Tibial artery (tissue), 4 donors: ENCODE results near the gene TAS2R60.

ENCODE experiments used
- DNase-seq, 2 donors: peaks; one replicate each; pipeline ENCODE4 v3.0.0-alpha.2; 2019
- H3K27ac ChIP-seq, 2 donors: fragments of 200-600 bp; sonication (generic) in 1 of 2; 1 replicate in 1 of 2; 2 replicates in 1 of 2; pipeline ENCODE4 v1.5.1; 2018 to 2019; ENCODE audit warnings: mild to moderate bottlenecking in 1 of 2
- H3K27me3 ChIP-seq, 2 donors: fragments of 200-600 bp; sonication (generic) in 1 of 2; one replicate each; pipeline versions ENCODE4 v1.5.1 to v1.6.0; 2016 to 2019
- H3K36me3 ChIP-seq, 3 donors: fragments of 200-600 bp; sonication (generic) in 2 of 3; one replicate each; pipeline ENCODE4 v1.5.1; 2016 to 2019; ENCODE audit warnings: mild to moderate bottlenecking in 2 of 3
- H3K4me1 ChIP-seq, 4 donors: fragments of 200-600 bp; sonication (generic) in 2 of 4; 1 replicate in 3 of 4; 2 replicates in 1 of 4; pipeline ENCODE4 v1.5.1; 2016 to 2019
- H3K4me3 ChIP-seq, 2 donors: fragments of 200-600 bp; sonication (generic) in 1 of 2; 1 replicate in 1 of 2; 2 replicates in 1 of 2; pipeline ENCODE4 v1.5.1; 2018 to 2019; ENCODE audit warnings: mild to moderate bottlenecking in 2 of 2
- H3K9me3 ChIP-seq, 3 donors: fragments of 200-600 bp; sonication (generic) in 1 of 3; one replicate each; pipeline ENCODE4 v1.5.1; 2016 to 2019
- CTCF ChIP-seq, 2 experiments: fragments of 200-600 bp in 1 of 2; fragments of 450-650 bp in 1 of 2; IDR thresholded peaks; one replicate each; pipeline ENCODE4 v1.5.1; 2017 to 2019; ENCODE audit warnings: antibody characterized with exemption in 2 of 2, mild to moderate bottlenecking in 1 of 2, moderate library complexity in 1 of 2
- intact Hi-C: fragments of 100-400 bp; cut with DNase I; formaldehyde crosslinking; loops from one replicate; pipeline ENCODE4 v1.15.0; 2023; ENCODE audit warnings: low total_unique reads

TAS2R60 gene

GRCh38 chr7:143456992-143457793, 13.9 kb downstream of the TAS2R60 start:
- no peak overlapping the region for H3K27ac ChIP-seq
- intact Hi-C loops = no loop called here

GRCh38 chr7:143458263-143458662, 15.0 kb downstream of the TAS2R60 start:
- Histone ChIP-seq H3K27ac (no peak overlapping the region), H3K36me3 (no peaks in the 10 kb centered on the region), H3K4me1 (no peaks in the 10 kb centered on the region), H3K4me3 (no peak overlapping the region), H3K9me3 (no peaks in the 10 kb centered on the region), H3K27me3 (no peaks in the 10 kb centered on the region)
- DNase-seq = peak in 1 of 2 donors; percentile 30
- intact Hi-C loops = no loop called here
- TF ChIP-seq CTCF (IDR thresholded peaks at IDR 0.05) = no peak

More at GRCh38 chr7:143456992-143457793, 13.9 kb downstream of the TAS2R60 start:
- Histone ChIP-seq H3K9me3 (no peaks in the 10 kb centered on the region), H3K27me3 (no peaks in the 10 kb centered on the region), H3K4me3 (no peak overlapping the region), H3K36me3 (no peaks in the 10 kb centered on the region), H3K4me1 (no peaks in the 10 kb centered on the region)
- no peak for TF ChIP-seq CTCF (IDR thresholded peaks at IDR 0.05)
- no peak for DNase-seq

GRCh38 chr7:143458681-143459080, 15.4 kb downstream of the TAS2R60 start:
- intact Hi-C loops = no loop called here
- no peak for DNase-seq
- H3K36me3 ChIP-seq = no peaks in the 10 kb centered on the region

GRCh38 chr7:143459359-143459758, 16.1 kb downstream of the TAS2R60 start:
- H3K4me1 ChIP-seq = no peaks in the 10 kb centered on the region
- no peak for DNase-seq
- intact Hi-C loops = no loop called here

More at GRCh38 chr7:143458681-143459080, 15.4 kb downstream of the TAS2R60 start:
- H3K27me3 ChIP-seq = no peaks in the 10 kb centered on the region
- H3K4me3 ChIP-seq = no peak overlapping the region
- TF ChIP-seq CTCF (IDR thresholded peaks at IDR 0.05) = no peak
- no peaks in the 10 kb centered on the region for H3K4me1 ChIP-seq
- no peak overlapping the region for H3K27ac ChIP-seq
- H3K9me3 ChIP-seq = no peaks in the 10 kb centered on the region

GRCh38 chr7:143460271-143460979, 17.2 kb downstream of the TAS2R60 start:
- TF ChIP-seq CTCF (IDR thresholded peaks at IDR 0.05) = no peak
- intact Hi-C loops = no loop called here
- Histone ChIP-seq H3K4me3 (no peak overlapping the region), H3K4me1 (no peaks in the 10 kb centered on the region), H3K36me3 (no peaks in the 10 kb centered on the region), H3K27ac (no peak overlapping the region), H3K9me3 (no peaks in the 10 kb centered on the region), H3K27me3 (no peaks in the 10 kb centered on the region)
- DNase-seq = no peak

More at GRCh38 chr7:143459359-143459758, 16.1 kb downstream of the TAS2R60 start:
- Histone ChIP-seq H3K4me3 (no peak overlapping the region), H3K9me3 (no peaks in the 10 kb centered on the region), H3K27ac (no peak overlapping the region), H3K27me3 (no peaks in the 10 kb centered on the region), H3K36me3 (no peaks in the 10 kb centered on the region)
- no peak for TF ChIP-seq CTCF (IDR thresholded peaks at IDR 0.05)
